Liver (tissue), 3 donors: ENCODE results near the gene PYGM.

Source experiments
- JUND ChIP-seq, 2 donors: IDR thresholded peaks; 2 replicates each; pipeline ENCODE4 v1.6.1; 2016; ENCODE audit warnings: antibody characterized with exemption in 2 of 2
- NR2F2 ChIP-seq: IDR thresholded peaks from 2 replicates; pipeline ENCODE4 v1.6.1; 2016; ENCODE audit warnings: antibody characterized with exemption
- RXRA ChIP-seq, 2 donors: IDR thresholded peaks; 2 replicates each; pipeline ENCODE4 v1.6.1; 2017 to 2018; ENCODE audit warnings: antibody characterized with exemption in 2 of 2, mild to moderate bottlenecking in 1 of 2
- SP1 ChIP-seq: IDR thresholded peaks from 2 replicates; pipeline ENCODE4 v1.6.1; 2018; ENCODE audit warnings: antibody characterized with exemption, mild to moderate bottlenecking
- TAF1 ChIP-seq: conservative IDR thresholded peaks from 2 replicates; pipeline ENCODE4 v1.6.1; 2016; ENCODE audit warnings: antibody characterized with exemption, mild to moderate bottlenecking
- TF ChIP-seq, protein P1 (sequence below): fragments of 150-350 bp; IDR thresholded peaks from 2 replicates; pipeline ENCODE4 v1.5.1; 2017; ENCODE audit warnings: improper control_type of control experiment, low read depth, low read length; ENCODE audit not compliant: missing input control
- TF ChIP-seq, protein P2 (sequence below): IDR thresholded peaks from 2 replicates; pipeline ENCODE4 v1.6.1; 2016; ENCODE audit warnings: antibody characterized with exemption
- donor health status: healthy.
- donor health status: healthy.

DNA sequence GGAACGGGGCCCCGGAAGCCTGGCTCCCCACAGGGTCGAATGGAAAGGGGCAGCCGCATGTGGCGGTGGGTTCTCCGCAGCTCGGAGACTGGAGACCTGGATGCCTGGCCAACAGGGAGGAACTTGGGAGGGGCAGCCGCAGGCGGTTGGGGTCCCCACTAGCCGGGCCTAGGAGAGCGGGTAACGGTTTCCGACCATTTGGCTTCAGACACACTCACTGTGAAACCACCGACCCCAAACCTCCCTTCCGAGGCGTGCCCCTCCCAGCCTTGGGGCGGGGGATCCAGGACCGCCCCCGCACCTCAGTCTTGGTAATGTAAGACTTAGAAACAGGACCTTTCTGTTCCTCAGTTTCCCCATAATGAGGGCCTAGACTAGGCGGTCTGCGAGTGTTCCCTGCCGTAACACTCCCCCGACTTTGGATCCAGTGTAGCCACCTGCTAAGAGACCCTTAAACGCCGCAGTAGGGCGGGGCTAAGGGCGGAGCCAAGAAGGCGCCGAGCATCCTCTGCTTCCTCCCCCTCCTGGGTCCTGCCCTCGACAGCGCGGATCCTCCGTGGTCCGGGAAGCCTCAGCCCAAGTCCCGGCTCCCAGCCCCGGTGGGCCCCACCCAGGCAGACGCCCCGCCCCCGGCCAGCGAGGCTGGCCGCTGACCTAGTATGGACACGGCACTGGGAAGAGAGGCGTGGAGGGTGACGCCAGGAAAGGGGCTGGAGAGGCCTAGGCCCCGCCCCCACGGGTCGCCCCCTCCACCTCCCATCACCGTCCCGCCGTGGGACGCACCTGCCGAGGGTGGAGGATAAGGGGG lies 14.0 kb downstream of the PYGM start:
- TF ChIP-seq, protein P1, sequence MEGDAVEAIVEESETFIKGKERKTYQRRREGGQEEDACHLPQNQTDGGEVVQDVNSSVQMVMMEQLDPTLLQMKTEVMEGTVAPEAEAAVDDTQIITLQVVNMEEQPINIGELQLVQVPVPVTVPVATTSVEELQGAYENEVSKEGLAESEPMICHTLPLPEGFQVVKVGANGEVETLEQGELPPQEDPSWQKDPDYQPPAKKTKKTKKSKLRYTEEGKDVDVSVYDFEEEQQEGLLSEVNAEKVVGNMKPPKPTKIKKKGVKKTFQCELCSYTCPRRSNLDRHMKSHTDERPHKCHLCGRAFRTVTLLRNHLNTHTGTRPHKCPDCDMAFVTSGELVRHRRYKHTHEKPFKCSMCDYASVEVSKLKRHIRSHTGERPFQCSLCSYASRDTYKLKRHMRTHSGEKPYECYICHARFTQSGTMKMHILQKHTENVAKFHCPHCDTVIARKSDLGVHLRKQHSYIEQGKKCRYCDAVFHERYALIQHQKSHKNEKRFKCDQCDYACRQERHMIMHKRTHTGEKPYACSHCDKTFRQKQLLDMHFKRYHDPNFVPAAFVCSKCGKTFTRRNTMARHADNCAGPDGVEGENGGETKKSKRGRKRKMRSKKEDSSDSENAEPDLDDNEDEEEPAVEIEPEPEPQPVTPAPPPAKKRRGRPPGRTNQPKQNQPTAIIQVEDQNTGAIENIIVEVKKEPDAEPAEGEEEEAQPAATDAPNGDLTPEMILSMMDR, result no peak
- no peak for TF ChIP-seq RXRA (IDR thresholded peaks at IDR 0.05)
- TF ChIP-seq JUND (IDR thresholded peaks at IDR 0.05), result no peak
- no peak for TF ChIP-seq NR2F2
- TF ChIP-seq SP1, result no peak
- no peak for TF ChIP-seq TAF1
- TF ChIP-seq, protein P2, sequence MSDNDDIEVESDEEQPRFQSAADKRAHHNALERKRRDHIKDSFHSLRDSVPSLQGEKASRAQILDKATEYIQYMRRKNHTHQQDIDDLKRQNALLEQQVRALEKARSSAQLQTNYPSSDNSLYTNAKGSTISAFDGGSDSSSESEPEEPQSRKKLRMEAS, result no peak
